Germinal center (tissue), 1 donor: Measurements from ENCODE around the gene THRB.

Experiments used
- DNase-seq: peaks from one replicate; pipeline ENCODE4 v3.0.0; 2012; ENCODE audit warnings: mixed read lengths, low spot score

THRB gene

GRCh38 chr3:24377218-24377993 lies 117.2 kb downstream of the THRB start:
- no peak for DNase-seq

DNA sequence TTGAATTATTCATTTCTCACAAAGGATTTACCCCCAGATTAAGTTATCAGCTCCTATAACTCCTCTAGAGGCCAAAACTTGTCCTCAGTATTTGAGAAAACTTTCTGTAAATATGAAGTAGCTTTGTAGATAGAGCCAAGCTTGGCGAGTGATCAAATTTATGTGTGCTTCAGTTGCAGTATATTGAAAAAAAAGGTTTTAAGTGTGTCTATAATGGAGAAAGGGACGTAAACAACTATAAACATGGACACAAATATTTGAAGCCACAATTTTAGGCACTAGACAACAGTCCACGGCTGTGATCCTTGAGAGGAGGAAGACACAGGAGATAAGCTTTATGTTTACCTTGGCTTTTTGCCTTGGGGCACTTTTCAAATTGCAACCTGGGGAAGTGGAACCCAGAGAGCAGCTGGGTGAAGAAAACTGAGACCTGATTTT lies 118.7 kb downstream of the THRB start:
- DNase-seq, result no peak

DNA sequence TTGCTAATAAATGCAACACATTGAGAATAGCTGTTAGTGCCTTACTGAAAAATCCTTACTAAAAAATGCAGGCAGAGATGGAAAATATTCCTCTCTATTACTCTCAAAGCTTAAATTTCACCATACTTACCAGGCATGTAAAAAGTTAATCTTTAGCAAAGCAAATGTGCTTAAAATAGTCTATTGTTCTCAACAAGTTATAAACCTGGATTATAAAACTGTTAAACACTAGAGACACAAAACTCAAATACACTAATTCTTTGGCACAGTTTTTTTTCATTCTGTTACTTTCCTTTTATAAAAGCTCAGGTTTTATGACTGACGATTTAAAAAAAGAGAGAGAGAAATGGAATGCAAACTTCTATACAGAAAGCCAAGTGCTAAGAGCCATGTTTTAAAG lies 119.8 kb downstream of the THRB start:
- no peak for DNase-seq

GRCh38 chr3:24373198-24373959 lies 121.3 kb downstream of the THRB start:
- DNase-seq, result no peak

DNA sequence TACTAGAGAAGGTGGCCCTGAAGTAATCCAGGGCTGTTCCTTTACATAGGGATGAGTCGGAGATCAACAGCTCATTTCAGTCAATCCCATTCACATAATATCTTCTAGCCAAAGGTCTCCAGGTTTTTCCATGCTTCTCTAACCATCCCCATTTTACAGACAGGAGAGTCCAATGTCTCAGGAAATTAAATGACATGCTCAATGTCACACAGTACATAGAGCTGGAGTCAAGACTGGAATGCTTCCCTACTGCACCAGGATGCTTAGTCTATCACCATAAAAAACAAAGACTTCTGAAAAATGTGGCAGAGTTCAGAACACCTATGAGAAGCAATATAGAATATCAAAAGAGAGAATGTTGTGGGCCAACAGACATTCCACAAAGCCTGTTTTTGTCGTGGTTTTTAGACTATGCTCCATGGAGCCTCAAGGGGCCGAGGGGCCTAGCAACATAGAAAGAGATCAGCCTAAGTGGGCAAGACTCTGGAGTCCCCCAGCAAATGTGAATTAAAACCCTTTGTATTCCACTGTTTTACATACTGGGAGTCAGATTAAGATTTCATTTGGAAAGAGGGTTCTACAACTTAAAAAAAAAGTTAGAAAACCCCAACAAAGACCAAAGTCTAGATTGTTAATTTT lies 122.0 kb downstream of the THRB start:
- no peak for DNase-seq

DNA sequence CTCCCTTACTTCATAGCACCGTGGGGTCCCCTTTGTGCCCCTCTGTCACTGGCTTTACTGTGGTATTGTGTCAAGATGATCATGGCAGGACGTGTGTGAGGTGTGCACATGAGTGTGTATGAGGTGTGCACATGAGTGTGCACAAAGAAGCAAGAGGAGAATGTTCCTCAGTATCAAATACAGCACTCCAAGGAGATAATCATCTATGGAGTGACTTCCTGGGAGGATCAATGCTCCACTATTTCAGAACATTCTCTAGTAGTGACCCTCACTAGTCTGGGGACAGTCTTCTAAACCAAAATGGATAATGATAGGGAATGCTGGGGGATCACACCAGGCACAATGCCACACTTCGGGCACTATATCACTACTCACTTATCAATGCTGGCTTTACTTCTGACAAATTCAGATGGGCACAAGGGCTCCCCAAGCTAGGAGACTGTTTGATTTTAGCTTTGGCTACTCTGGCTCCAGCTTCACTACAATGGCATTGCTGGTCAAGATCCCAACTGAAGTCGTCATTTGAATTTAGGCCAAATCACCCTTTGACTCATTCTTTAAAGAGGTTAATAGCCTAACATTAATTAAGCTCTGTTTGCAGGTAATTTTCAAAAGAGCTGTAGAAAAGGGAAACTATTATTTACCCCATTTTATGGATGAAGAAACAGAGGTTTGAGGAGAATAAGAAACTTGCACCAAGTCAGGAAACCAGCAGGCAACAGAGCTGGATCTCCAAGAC lies 124.1 kb downstream of the THRB start:
- no peak for DNase-seq

DNA sequence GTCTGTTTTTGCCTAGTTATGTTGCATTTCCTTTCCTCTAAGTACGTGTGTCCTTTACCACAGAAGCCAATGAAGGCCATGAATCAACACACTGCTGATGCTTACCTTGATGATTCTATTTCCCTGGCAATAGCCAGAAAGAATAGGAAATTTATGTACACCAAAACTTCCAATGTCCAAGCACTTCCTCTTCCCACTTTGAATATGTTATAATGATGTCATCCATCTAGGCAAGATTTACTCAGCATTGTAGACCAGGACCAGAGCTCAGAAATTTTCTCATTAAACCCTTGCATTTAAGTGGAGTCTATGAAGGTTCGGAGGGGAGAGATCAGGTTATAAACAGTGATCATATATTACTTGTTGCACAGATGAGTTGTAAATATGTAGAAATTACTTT lies 126.0 kb downstream of the THRB start:
- no peak for DNase-seq

GRCh38 chr3:24367664-24368264 lies 126.9 kb downstream of the THRB start:
- DNase-seq, result no peak

- no peak for DNase-seq
Observed at GRCh38 chr3:24367216-24367615, 127.4 kb downstream of the THRB start.

DNA sequence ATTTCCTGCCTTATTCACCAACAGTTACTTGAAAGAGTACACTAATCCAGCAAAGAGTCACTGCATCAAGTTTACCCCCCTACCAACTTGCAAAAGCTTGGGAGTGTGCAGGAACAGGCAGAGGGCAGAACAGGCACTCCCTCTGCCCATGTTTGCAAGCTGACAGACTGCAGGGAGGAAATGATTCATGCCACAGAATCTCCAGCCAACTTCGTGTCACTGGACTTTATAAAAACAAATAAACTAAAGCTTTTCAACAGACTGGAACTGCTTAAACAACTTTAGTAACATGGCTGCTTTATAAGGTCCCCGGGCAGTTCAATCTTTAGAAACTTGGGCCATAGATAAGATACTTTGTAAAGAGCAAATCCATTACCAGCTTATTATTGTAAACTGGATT lies 129.5 kb downstream of the THRB start:
- no peak for DNase-seq

DNA sequence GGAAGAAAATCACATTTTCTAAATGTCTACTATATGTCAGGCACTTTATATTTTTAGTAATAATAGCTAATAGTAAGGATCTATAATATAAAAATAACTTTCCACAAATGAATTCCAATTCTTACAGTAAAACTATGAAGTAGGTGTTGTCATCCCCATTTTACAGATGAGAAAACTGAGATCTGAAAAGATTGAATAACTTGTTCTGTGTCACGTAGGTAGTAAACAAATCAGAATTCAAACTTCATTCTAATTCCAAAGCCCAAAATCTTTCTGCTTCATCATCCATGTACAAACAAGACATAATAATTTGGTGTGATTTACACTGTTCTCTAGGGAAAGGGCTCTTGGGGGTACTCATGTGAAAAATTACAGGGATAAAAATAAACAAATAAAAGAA lies 130.3 kb downstream of the THRB start:
- DNase-seq, result no peak

GRCh38 chr3:24363242-24363641 lies 131.4 kb downstream of the THRB start:
- DNase-seq, result no peak

- no peak for DNase-seq
Observed at GRCh38 chr3:24361623-24362022, 133.0 kb downstream of the THRB start.

- DNase-seq, result no peak
Observed at GRCh38 chr3:24360957-24361356, 133.7 kb downstream of the THRB start.

DNA sequence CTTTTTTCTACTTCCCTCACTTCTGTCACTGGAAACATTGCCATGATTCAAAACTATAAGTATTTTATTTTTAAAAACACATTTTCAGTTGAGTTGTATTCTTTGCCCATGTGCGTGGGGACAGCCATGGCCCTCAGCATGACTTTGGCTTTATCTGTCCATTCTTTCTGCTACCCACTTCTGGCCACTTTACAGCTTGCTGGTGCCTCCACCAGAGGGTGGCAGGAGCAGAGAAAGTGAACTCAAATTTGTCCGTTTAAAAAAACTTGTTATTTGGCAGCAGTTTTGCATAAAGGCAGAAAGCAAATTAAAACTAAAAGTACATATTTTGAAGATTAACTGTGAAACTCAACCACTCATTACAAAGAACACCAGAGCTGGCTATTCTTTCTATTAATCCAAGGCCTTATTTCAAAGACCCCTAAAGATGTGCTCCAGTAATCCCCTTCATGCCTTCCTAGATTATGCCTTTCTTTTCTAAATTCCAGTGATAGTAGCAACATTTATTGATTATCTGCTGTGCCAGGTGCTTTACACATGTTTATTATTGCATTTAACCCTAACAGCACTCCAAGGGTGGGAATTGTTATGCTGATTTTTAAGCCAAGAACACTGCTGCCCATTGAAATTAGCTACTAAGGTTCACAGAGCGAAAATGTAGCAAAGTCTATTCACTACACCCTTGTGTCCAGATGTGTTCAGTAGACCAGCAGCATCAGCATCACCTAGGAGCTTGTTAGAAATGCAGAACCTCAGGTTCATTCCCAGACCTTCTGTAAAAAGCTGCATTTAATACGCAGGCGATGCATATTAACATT lies 134.8 kb downstream of the THRB start:
- no peak for DNase-seq

DNA sequence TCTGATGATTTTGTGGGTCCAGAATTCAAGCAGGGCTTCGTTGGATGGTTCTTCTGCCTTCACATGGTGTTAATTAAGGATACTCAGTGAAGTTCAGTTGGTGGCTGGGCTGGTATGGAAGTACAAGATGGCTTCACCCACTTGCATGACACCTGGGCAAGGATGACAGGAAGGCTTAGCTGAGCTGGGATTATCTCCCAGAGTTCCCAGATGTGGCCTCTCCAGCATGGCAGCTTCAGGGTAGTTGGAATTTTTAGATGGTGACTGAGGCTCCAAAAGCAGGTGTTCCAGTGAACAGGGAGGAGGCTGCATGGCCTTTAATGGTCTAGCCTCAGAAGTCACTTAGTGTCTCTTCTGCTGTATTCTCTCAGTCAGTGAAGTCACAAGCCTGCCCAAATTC lies 135.5 kb downstream of the THRB start:
- DNase-seq, result no peak

DNA sequence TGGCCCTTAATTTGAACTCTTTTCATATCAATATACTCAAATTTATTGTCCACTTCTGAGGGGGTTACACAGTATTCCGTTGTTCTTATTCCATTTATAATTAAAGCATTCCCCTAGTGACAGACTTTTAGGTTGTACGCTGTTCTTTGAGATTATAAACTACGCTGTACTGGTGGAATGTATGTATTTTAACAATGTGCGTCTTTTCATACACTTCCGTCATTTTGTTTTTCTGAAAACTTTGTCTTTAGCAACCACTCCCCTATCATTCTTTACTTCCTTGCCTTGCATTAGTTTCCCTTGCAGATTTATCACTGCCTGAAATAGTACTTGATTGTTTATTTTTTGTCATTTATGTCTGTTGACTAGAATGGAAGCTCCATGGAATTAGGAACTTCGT lies 137.0 kb downstream of the THRB start:
- DNase-seq, result no peak

DNA sequence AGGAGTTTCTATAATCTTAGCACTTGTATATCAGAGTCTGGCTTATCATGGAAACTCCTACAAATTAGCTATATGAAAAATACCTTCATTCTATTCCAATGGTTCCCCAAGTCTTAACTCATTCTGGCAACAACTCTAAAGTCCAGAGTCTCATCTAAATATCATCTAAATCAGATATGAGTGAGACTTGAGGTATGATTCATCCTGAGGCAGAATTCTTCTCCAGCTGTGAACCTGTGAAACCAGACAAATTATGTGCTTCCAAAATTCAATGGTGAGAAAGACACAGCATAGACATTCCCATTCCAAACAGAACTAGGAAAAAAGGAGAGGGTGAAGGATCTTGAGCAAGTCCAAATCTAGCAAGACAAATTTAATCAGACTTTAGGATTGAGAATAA lies 138.8 kb downstream of the THRB start:
- no peak for DNase-seq

DNA sequence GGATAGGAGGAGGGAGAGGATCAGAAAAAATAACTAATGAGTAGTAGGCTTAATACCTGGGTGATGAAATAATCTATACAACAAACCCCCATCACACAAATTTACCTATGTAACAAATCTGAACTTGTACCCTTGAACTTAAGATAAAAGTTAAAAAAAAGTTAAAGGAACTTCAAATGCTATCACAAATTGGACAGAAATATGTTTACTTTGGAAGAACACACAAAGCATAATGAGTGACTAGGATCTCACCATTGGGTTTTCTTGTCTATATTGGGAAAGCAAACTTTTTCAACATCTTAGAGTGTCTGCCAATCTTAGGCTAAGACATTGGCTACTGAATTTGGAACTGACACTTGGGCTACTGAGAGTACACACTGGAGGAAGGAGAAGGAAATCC lies 140.4 kb downstream of the THRB start:
- no peak for DNase-seq

DNA sequence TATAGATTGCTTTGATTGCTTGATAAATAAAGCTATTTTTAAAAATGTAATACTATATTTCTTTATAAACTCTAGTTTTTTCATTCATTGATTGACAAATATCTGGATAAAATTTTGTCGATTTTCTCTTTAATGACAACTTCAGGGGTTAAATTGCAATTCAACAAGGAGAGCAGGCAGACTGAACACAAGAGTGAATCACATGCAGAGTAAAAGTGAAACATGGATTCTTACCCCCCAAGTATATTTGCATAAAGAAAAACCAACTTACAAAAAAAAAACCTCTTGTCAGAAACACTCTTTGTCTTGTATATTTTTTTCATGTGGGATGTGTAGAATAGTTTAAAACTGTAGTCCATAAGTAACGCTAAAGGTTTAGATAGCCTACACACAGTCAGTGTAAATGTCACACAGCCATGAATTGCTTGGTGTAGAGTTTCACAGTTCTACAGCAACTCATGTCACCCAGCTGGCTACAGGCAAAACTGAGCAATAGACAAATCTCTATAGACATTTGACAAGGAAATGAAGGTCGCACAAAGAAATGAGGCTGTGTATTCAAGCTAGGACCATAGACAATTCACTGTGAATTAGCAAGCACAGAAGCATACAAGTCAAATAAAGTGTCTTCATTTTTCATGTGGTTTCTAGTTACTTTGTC lies 141.6 kb downstream of the THRB start:
- no peak for DNase-seq
